ENCODE measurements around the gene SCIN. TPM values are rescaled to one million over a fixed set of nuclear protein-coding genes. Genes with fewer than 3 reads are reported as not detected.

Gene SCIN
- total RNA-seq, 3 donors from 2014 or later (not counting 1 experiment from before 2014, with no cell fraction given): 0.08 TPM; not detected in 2

GRCh38 chr7:12692479-12693259 is 122.1 kb downstream of the SCIN start:
- H3K4me1 Mint-ChIP-seq: peaks cover 10 to 20% of the 10 kb centered on the region in 2 donors
- Histone ChIP-seq H3K27me3 (ENCODE audit: control insufficient read depth, insufficient read depth, low read length) (no peaks in the 10 kb centered on the region), H3K9me3 (ENCODE audit: control insufficient read depth, insufficient read depth, low read length) (no peaks in the 10 kb centered on the region), H3K4me1 (ENCODE audit: control insufficient read depth, insufficient read depth, low read length) (peaks cover 2% of the 10 kb centered on the region), H3K36me3 (ENCODE audit: control insufficient read depth, insufficient read depth, low read length) (no peaks in the 10 kb centered on the region), H3K27ac (ENCODE audit: low read length) (no peak overlapping the region), H3K4me3 (ENCODE audit: low read length) (no peak overlapping the region)
- intact Hi-C loops (cut with micrococcal nuclease): no loop called here
- ATAC-seq: no peak
- no peak overlapping the region for H3K27ac Mint-ChIP-seq
- H3K27me3 Mint-ChIP-seq (ENCODE audit: low read depth in 2 of 2): no peaks in the 10 kb centered on the region
- peak in 1 of 2 donors; percentile 8 for DNase-seq
- no peaks in the 10 kb centered on the region for H3K9me3 Mint-ChIP-seq
- no peak overlapping the region for H3K4me3 Mint-ChIP-seq
- H3K36me3 Mint-ChIP-seq: no peaks in the 10 kb centered on the region
- no peak for TF ChIP-seq CTCF (IDR thresholded peaks at IDR 0.05)
- WGBS (ENCODE audit: insufficient coverage): 79% methylated on average over 2 of the region's 3 CpGs

GRCh38 chr7:12694817-12695216 is 124.3 kb downstream of the SCIN start:
- no peaks in the 10 kb centered on the region for H3K9me3 ChIP-seq (ENCODE audit: control insufficient read depth, insufficient read depth, low read length)
- Mint-ChIP-seq H3K27me3 (ENCODE audit: low read depth in 2 of 2) (no peaks in the 10 kb centered on the region), H3K4me1 (peaks cover 5 to 8% of the 10 kb centered on the region in 2 donors), H3K27ac (no peak overlapping the region), H3K36me3 (no peaks in the 10 kb centered on the region), H3K4me3 (no peak overlapping the region), H3K9me3 (no peaks in the 10 kb centered on the region)
- no peaks in the 10 kb centered on the region for H3K36me3 ChIP-seq (ENCODE audit: control insufficient read depth, insufficient read depth, low read length)
- DNase-seq: no peak
- WGBS (ENCODE audit: insufficient coverage): 38% methylated on average over 1 of the region's 1 CpG
- no peak overlapping the region for H3K27ac ChIP-seq (ENCODE audit: low read length)
- H3K27me3 ChIP-seq (ENCODE audit: control insufficient read depth, insufficient read depth, low read length): no peaks in the 10 kb centered on the region
- intact Hi-C loops (cut with micrococcal nuclease): no loop called here
- TF ChIP-seq CTCF (IDR thresholded peaks at IDR 0.05): no peak
- ATAC-seq: no peak
- no peaks in the 10 kb centered on the region for H3K4me1 ChIP-seq (ENCODE audit: control insufficient read depth, insufficient read depth, low read length)
- H3K4me3 ChIP-seq (ENCODE audit: low read length): no peak overlapping the region

GRCh38 chr7:12695965-12696364 is 125.4 kb downstream of the SCIN start:
- H3K4me1 ChIP-seq (ENCODE audit: control insufficient read depth, insufficient read depth, low read length): no peaks in the 10 kb centered on the region
- no peak overlapping the region for H3K4me3 ChIP-seq (ENCODE audit: low read length)
- no peaks in the 10 kb centered on the region for H3K9me3 ChIP-seq (ENCODE audit: control insufficient read depth, insufficient read depth, low read length)
- no peak for TF ChIP-seq CTCF (IDR thresholded peaks at IDR 0.05)
- no peak overlapping the region for H3K27ac Mint-ChIP-seq
- ATAC-seq: no peak
- no peak overlapping the region for H3K27ac ChIP-seq (ENCODE audit: low read length)
- peaks cover 5 to 7% of the 10 kb centered on the region in 2 donors for H3K4me1 Mint-ChIP-seq
- intact Hi-C loops (cut with micrococcal nuclease): no loop called here
- H3K27me3 Mint-ChIP-seq (ENCODE audit: low read depth in 2 of 2): no peaks in the 10 kb centered on the region
- WGBS (ENCODE audit: insufficient coverage): 100% methylated on average over 1 of the region's 1 CpG
- no peaks in the 10 kb centered on the region for H3K36me3 ChIP-seq (ENCODE audit: control insufficient read depth, insufficient read depth, low read length)
- DNase-seq: no peak
- H3K9me3 Mint-ChIP-seq: no peaks in the 10 kb centered on the region
- H3K36me3 Mint-ChIP-seq: no peaks in the 10 kb centered on the region
- no peak overlapping the region for H3K4me3 Mint-ChIP-seq
- H3K27me3 ChIP-seq (ENCODE audit: control insufficient read depth, insufficient read depth, low read length): no peaks in the 10 kb centered on the region

GRCh38 chr7:12699299-12699698 is 128.8 kb downstream of the SCIN start:
- Mint-ChIP-seq H3K27ac (no peak overlapping the region), H3K4me1 (peaks cover 5 to 7% of the 10 kb centered on the region in 2 donors), H3K27me3 (ENCODE audit: low read depth in 2 of 2) (no peaks in the 10 kb centered on the region), H3K36me3 (no peaks in the 10 kb centered on the region), H3K9me3 (peaks cover 0 to 4% of the 10 kb centered on the region in 2 donors), H3K4me3 (no peak overlapping the region)
- Histone ChIP-seq H3K4me1 (ENCODE audit: control insufficient read depth, insufficient read depth, low read length) (no peaks in the 10 kb centered on the region), H3K9me3 (ENCODE audit: control insufficient read depth, insufficient read depth, low read length) (no peaks in the 10 kb centered on the region), H3K27ac (ENCODE audit: low read length) (no peak overlapping the region), H3K36me3 (ENCODE audit: control insufficient read depth, insufficient read depth, low read length) (no peaks in the 10 kb centered on the region), H3K4me3 (ENCODE audit: low read length) (no peak overlapping the region), H3K27me3 (ENCODE audit: control insufficient read depth, insufficient read depth, low read length) (no peaks in the 10 kb centered on the region)
- ATAC-seq (no peak), DNase-seq (no peak)
- TF ChIP-seq CTCF (IDR thresholded peaks at IDR 0.05): no peak
- intact Hi-C loops (cut with micrococcal nuclease): no loop called here
- 94% methylated on average over 10 of the region's 10 CpGs for WGBS (ENCODE audit: insufficient coverage)
